SK-N-SH (cell line): ENCODE results near the gene TAS2R42. TPM values are rescaled to one million over a fixed set of nuclear protein-coding genes. Genes with fewer than 3 reads are reported as not detected.

ENCODE experiments used
- CTCF ChIA-PET: fragments of 300-600, 350-600 bp; formaldehyde crosslinking; extraction: SDS; loops from one replicate; lab custom pipeline; 2021; lab: Yijun Ruan, JAX
- POLR2A ChIA-PET: fragments of 350-600 bp; sonication (Branson Sonifier 250); formaldehyde crosslinking; extraction: SDS; loops from one replicate; lab custom pipeline; 2020; ENCODE audit warnings: antibody characterized with exemption, inconsistent platforms; lab: Yijun Ruan, JAX
- DNase-seq: peaks from one replicate; pipeline ENCODE4 v3.0.0; 2012
- H2AFZ ChIP-seq: fragments of 200-600 bp; sonication (generic); 2 replicates; pipeline ENCODE4 v1.8.1; 2016; ENCODE audit warnings: antibody characterized with exemption, mild to moderate bottlenecking, low read depth
- H3F3A ChIP-seq: fragments of 200-600 bp; sonication (generic); replicated peaks from 2 replicates; pipeline ENCODE3; 2016; ENCODE audit warnings: antibody characterized with exemption, mild to moderate bottlenecking; ENCODE audit not compliant: insufficient read depth
- H3K27ac ChIP-seq, 2 experiments: fragments of 200-500 bp in 1 of 2; fragments of 200-600 bp in 1 of 2; sonication (Bioruptor generic) in 1 of 2; sonication (generic), shearing (Covaris generic) in 1 of 2; 2 replicates each; pipeline versions ENCODE4 v1.5.1 to v1.6.1; 2014 to 2016; ENCODE audit warnings: low read depth in 2 of 2, inconsistent platforms in 1 of 2, low read length in 1 of 2, mild to moderate bottlenecking in 1 of 2, mixed read lengths in 1 of 2
- H3K27me3 ChIP-seq: fragments of 200-600 bp; sonication (generic), shearing (Covaris generic); 2 replicates; pipeline ENCODE4 v1.6.1; 2016; ENCODE audit warnings: mixed run types; ENCODE audit not compliant: insufficient read depth
- H3K36me3 ChIP-seq, 2 experiments: fragments of 200-500 bp in 1 of 2; fragments of 200-600 bp in 1 of 2; sonication (Bioruptor generic) in 1 of 2; sonication (generic) in 1 of 2; replicated peaks in 1 of 2; 2 replicates each; pipeline versions ENCODE3 to v1.5.1; 2014 to 2016; ENCODE audit warnings: low read length in 1 of 2, mild to moderate bottlenecking in 1 of 2; ENCODE audit not compliant: insufficient read depth in 2 of 2, control insufficient read depth in 1 of 2
- H3K4me1 ChIP-seq, 2 experiments: fragments of 200-500 bp in 1 of 2; fragments of 200-600 bp in 1 of 2; sonication (Bioruptor generic) in 1 of 2; sonication (generic), shearing (Covaris generic) in 1 of 2; 2 replicates each; pipeline versions ENCODE4 v1.5.1 to v1.6.1; 2014 to 2016; ENCODE audit warnings: low read depth in 1 of 2, low read length in 1 of 2, mixed run types in 1 of 2; ENCODE audit not compliant: insufficient read depth in 2 of 2, control insufficient read depth in 1 of 2
- H3K4me2 ChIP-seq: fragments of 200-600 bp; sonication (generic), shearing (Covaris generic); 2 replicates; pipeline ENCODE4 v1.6.1; 2017; ENCODE audit warnings: mixed run types
- H3K4me3 ChIP-seq, 2 experiments: fragments of 200-500 bp in 1 of 2; fragments of 200-600 bp in 1 of 2; sonication (Bioruptor generic) in 1 of 2; sonication (generic), shearing (Covaris generic) in 1 of 2; 2 replicates each; pipeline versions ENCODE4 v1.5.1 to v1.8.1; 2014 to 2016; ENCODE audit warnings: low read depth in 2 of 2, inconsistent platforms in 1 of 2, low read length in 1 of 2, mild to moderate bottlenecking in 1 of 2, mixed read lengths in 1 of 2, moderate library complexity in 1 of 2
- H3K79me2 ChIP-seq: fragments of 200-600 bp; sonication (generic); 2 replicates; pipeline ENCODE4 v1.8.1; 2017; ENCODE audit warnings: mild to moderate bottlenecking; ENCODE audit not compliant: insufficient read depth
- H3K9ac ChIP-seq: fragments of 200-600 bp; sonication (generic); 2 replicates; pipeline ENCODE4 v1.6.1; 2017; ENCODE audit warnings: mixed run types
- H3K9me2 ChIP-seq: fragments of 200-600 bp; sonication (generic); 2 replicates; pipeline ENCODE4 v1.6.1; 2017; ENCODE audit warnings: mixed run types
- H3K9me3 ChIP-seq: fragments of 200-600 bp; sonication (generic); 2 replicates; pipeline ENCODE4 v1.6.1; 2017; ENCODE audit warnings: mixed run types, mild to moderate bottlenecking, moderate library complexity
- H4K20me1 ChIP-seq: fragments of 200-600 bp; sonication (generic); 2 replicates; pipeline ENCODE4 v1.6.1; 2017; ENCODE audit warnings: mild to moderate bottlenecking, mixed run types; ENCODE audit not compliant: insufficient read depth
- CTCF ChIP-seq: fragments of 200-600 bp; sonication (generic); IDR thresholded peaks from 2 replicates; pipeline ENCODE4 v1.6.1; 2017; ENCODE audit warnings: antibody characterized with exemption, mild to moderate bottlenecking, moderate library complexity
- GABPA ChIP-seq: IDR thresholded peaks from 2 replicates; pipeline ENCODE4 v1.4.0; 2012; ENCODE audit warnings: low read depth, mild to moderate bottlenecking
- GATA2 ChIP-seq: sonication (generic); formaldehyde crosslinking; IDR thresholded peaks from 2 replicates; pipeline ENCODE4 v1.5.0; 2020; ENCODE audit warnings: mild to moderate bottlenecking, missing genetic modification reagents
- MEF2A ChIP-seq: IDR thresholded peaks from 2 replicates; pipeline ENCODE4 v1.4.0; 2012; ENCODE audit warnings: low read depth, borderline replicate concordance
- MXI1 ChIP-seq: IDR thresholded peaks from 2 replicates; pipeline ENCODE4 v1.6.1; 2012; ENCODE audit warnings: mild to moderate bottlenecking, low read depth, low read length, improper control_type of control experiment
- NFIC ChIP-seq: IDR thresholded peaks from 2 replicates; pipeline ENCODE4 v1.4.0; 2012; ENCODE audit warnings: borderline replicate concordance
- NRF1 ChIP-seq: IDR thresholded peaks from 2 replicates; pipeline ENCODE4 v1.6.1; 2012; ENCODE audit warnings: low read depth, mild to moderate bottlenecking, low read length
- PBX3 ChIP-seq: IDR thresholded peaks from 2 replicates; pipeline ENCODE4; 2012
- RAD21 ChIP-seq: IDR thresholded peaks from 2 replicates; pipeline ENCODE4 v1.6.1; 2012; ENCODE audit warnings: mild to moderate bottlenecking, low read length
- RCOR1 ChIP-seq: fragments of 150-350 bp; IDR thresholded peaks from 2 replicates; pipeline ENCODE4 v1.6.1; 2017; ENCODE audit warnings: antibody characterized with exemption, low read length
- RFX5 ChIP-seq: IDR thresholded peaks from 2 replicates; pipeline ENCODE4 v1.6.1; 2012; ENCODE audit warnings: mild to moderate bottlenecking, improper control_type of control experiment, low read length
- RXRA ChIP-seq: IDR thresholded peaks from 2 replicates; pipeline ENCODE4 v1.4.0; 2012; ENCODE audit warnings: low read depth, mild to moderate bottlenecking, borderline replicate concordance
- SIN3A ChIP-seq: IDR thresholded peaks from 2 replicates; pipeline ENCODE4 v1.6.1; 2012; ENCODE audit warnings: low read depth, mild to moderate bottlenecking, low read length, moderate library complexity, borderline replicate concordance
- SMC3 ChIP-seq: IDR thresholded peaks from 2 replicates; pipeline ENCODE4 v1.6.1; 2012; ENCODE audit warnings: low read depth, low read length, improper control_type of control experiment
- TCF12 ChIP-seq: IDR thresholded peaks from 2 replicates; pipeline ENCODE4 v1.4.0; 2012
- TEAD4 ChIP-seq: IDR thresholded peaks from 2 replicates; pipeline ENCODE4 v1.4.0; 2012; ENCODE audit warnings: mild to moderate bottlenecking, borderline replicate concordance; ENCODE audit not compliant: insufficient read depth
- YY1 ChIP-seq: IDR thresholded peaks from 2 replicates; pipeline ENCODE4 v1.4.0; 2012; ENCODE audit warnings: low read depth, mild to moderate bottlenecking
- ZBTB33 ChIP-seq: IDR thresholded peaks from 2 replicates; pipeline ENCODE4 v1.4.0; 2012; ENCODE audit warnings: low read depth, borderline replicate concordance
- WGBS: methylation state at CpG from one replicate; pipeline ENCODE4 v1.1.6; 2017; ENCODE audit warnings: low lambda C conversion rate; 5-methylcytosine and 5-hydroxymethylcytosine counted together
- polyA plus RNA-seq, 3 experiments: library from polyadenylated mRNA; depleted of rRNA; stranded (reverse); fragments of >200 nt; gene quantifications; 2 replicates each; pipeline ENCODE4 v1.2.3, GENCODE V29; 2012

The TAS2R42 gene
- polyA plus RNA-seq, 1 of the 3 experiments (the other 2 are of a cell fraction): not detected

- Histone ChIP-seq H3K27me3 (no peaks in the 10 kb centered on the region), H3K79me2 (peaks cover 67% of the 10 kb centered on the region), H3K4me1 (no peaks in the 10 kb centered on the region), H4K20me1 (0 out of 2 replicates have a peak, but pooled peaks cover 2% of the 10 kb centered on the region), H3K27ac (no peak overlapping the region), H3F3A (no peaks in the 10 kb centered on the region), H3K4me2 (no peak overlapping the region), H3K9me3 (peaks cover 8% of the 10 kb centered on the region; the same call in 1 of the 2 replicates), H3K9ac (no peak overlapping the region), H3K36me3 (peaks cover 14 to 34% of the 10 kb centered on the region in 2 experiments), H2AFZ (no peak overlapping the region), H3K9me2 (no peaks in the 10 kb centered on the region), H3K4me3 (no peak overlapping the region)
- WGBS: 68% methylated on average over 2 of the region's 2 CpGs
- DNase-seq: no peak
- POLR2A ChIA-PET: no interaction called here
- CTCF ChIA-PET: no interaction called here
- no peak for TF ChIP-seq PBX3
- TF ChIP-seq RAD21: no peak
- no peak for TF ChIP-seq TCF12
- no peak for TF ChIP-seq TEAD4
- TF ChIP-seq NRF1: no peak
- no peak for TF ChIP-seq RXRA
- TF ChIP-seq ZBTB33: no peak
- no peak for TF ChIP-seq SMC3
- TF ChIP-seq RFX5: no peak
- TF ChIP-seq YY1: no peak
Observed at GRCh38 chr12:11152725-11153124, 34.0 kb downstream of the TAS2R42 start.

GRCh38 chr12:11150832-11151231, 35.9 kb downstream of the TAS2R42 start:
- Histone ChIP-seq H3K4me3 (no peak overlapping the region; a peak in 1 of 4 replicates), H3K9me2 (no peaks in the 10 kb centered on the region), H3K36me3 (peaks cover 8 to 26% of the 10 kb centered on the region in 2 experiments), H3K9me3 (peaks cover 3% of the 10 kb centered on the region; the same call in 1 of the 2 replicates), H3K27me3 (no peaks in the 10 kb centered on the region), H3K4me2 (no peak overlapping the region), H3K27ac (no peak overlapping the region), H3K9ac (no peak overlapping the region), H4K20me1 (no peaks in the 10 kb centered on the region), H3K79me2 (peaks cover 67% of the 10 kb centered on the region), H2AFZ (no peak overlapping the region), H3F3A (no peaks in the 10 kb centered on the region), H3K4me1 (no peaks in the 10 kb centered on the region)
- ChIA-PET CTCF (no interaction called here), POLR2A (no interaction called here)
- WGBS: 92% methylated on average over 1 of the region's 1 CpG
- DNase-seq: no peak
- TF ChIP-seq GABPA (no peak), MXI1 (no peak), NFIC (no peak), RCOR1 (no peak), SIN3A (no peak), NRF1 (no peak), RFX5 (no peak), TEAD4 (no peak), CTCF (no peak), RXRA (no peak), GATA2 (no peak), PBX3 (no peak), TCF12 (no peak), ZBTB33 (no peak), MEF2A (no peak)
